Activated CD8-positive, alpha-beta memory T cell treated with anti-CD3 and anti-CD28 coated beads for 24 hours (primary cell): ENCODE data around the gene CLEC16A.
A peak's percentile ranks its signal among the peaks of the same experiment; 100 is the strongest.
"Not testable (repeated sequence)": the region's sequence is repeated elsewhere in the genome, so short reads cannot be mapped to it uniquely, and the experiment has no call there.

Source experiments
- DNase-seq: peaks from one replicate; pipeline ENCODE4 v3.0.0-alpha.2; 2020

CLEC16A gene

DNA sequence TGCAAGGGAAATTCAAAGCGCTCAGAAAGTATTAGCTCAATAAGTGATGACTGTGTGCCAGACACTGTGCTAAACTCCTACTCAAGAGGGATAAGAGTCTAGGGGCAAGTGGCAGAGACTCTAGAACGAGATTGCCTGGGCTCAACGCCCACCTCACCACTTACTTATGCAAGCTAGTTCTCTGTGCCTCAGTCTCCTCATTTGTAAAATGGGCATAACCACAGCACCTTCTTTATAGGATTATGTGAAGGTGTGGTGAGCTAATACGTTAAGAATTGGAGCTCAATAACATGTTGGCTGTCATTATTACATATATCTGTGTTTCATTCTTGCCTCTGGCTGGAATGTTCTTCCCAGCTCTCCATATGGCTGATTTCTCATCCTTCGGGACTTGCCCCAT, 17.5 kb upstream of the CLEC16A start:
- no peak for DNase-seq

DNA sequence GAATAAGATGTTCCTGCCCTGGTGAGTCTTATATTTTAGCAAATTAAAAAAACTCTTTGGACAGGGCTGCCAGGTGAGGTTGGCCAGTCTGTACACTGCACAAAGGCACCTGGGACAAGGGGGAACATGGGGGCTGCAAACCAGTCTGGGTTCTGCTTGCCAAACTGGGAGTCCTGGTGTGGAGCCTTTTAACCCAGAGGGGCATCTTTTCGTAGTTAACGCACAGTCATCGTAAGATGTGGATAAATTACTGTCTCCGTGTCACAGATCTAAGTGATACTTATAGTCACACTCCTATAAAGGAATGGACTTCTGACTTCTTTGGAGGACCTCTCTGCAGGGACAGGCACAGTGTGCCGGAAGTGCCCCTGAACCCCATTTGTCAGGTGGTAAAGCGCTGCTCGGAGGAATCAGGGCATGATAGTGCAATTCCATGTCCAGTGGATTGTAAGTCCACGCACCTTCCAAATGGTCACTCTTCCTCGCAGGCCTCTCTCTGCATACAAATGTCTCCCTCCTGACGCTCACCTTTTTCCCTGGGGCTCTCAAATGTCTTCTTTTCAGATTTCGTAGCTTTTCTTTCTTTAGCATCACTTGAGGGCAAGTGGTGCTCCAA, 16.8 kb upstream of the CLEC16A start:
- DNase-seq, result no peak

DNA sequence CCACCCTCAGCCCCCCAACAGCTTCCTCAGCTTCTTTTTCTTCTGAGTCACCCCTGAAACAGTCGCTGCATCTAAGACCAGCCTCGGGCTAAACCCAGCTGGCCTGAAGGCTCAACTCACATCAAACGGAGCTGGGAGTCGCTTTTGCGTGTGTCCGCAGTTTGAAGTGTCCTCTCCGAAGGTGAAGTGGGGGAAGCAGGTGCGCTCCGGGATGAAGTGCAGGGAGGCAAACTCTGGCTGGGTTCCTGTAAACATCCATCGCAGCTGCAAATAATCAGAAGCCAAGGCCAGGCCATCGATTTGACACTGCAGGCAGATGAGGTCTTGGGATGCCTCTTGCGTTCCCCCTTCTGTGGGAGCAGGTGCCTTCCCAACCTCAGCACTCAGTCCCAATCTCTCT, 15.3 kb upstream of the CLEC16A start:
- DNase-seq, result not testable (repeated sequence)

- DNase-seq, result no peak
These were observed 14.3 kb upstream of the CLEC16A start for GRCh38 chr16:10929853-10930754.

GRCh38 chr16:10930755-10931093, 13.6 kb upstream of the CLEC16A start:
- DNase-seq, result no peak

DNA sequence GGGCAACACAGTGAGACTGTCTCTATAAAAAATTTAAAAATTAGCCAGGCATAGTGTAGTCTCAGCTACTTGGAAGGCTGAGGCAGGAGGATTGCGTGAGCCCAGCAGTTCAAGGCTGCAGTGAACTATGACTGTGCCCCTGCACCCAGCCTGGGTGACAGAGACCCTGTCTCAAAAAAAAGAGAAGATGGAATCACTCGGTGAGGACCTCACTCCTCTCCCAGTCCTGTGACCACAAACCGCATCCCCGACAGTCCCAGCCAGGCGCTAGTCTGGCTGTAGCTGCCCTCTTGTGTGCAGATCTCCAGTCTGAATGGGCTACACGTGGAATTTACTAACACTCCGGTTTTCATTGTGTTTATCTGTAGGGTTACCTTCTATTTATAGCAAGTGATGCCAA, 13.2 kb upstream of the CLEC16A start:
- DNase-seq, result no peak

GRCh38 chr16:10931977-10932632, 12.3 kb upstream of the CLEC16A start:
- no peak for DNase-seq

- no peak for DNase-seq
These were observed 11.2 kb upstream of the CLEC16A start for GRCh38 chr16:10932959-10933710.

GRCh38 chr16:10933865-10934264, 10.5 kb upstream of the CLEC16A start:
- DNase-seq, result no peak

DNA sequence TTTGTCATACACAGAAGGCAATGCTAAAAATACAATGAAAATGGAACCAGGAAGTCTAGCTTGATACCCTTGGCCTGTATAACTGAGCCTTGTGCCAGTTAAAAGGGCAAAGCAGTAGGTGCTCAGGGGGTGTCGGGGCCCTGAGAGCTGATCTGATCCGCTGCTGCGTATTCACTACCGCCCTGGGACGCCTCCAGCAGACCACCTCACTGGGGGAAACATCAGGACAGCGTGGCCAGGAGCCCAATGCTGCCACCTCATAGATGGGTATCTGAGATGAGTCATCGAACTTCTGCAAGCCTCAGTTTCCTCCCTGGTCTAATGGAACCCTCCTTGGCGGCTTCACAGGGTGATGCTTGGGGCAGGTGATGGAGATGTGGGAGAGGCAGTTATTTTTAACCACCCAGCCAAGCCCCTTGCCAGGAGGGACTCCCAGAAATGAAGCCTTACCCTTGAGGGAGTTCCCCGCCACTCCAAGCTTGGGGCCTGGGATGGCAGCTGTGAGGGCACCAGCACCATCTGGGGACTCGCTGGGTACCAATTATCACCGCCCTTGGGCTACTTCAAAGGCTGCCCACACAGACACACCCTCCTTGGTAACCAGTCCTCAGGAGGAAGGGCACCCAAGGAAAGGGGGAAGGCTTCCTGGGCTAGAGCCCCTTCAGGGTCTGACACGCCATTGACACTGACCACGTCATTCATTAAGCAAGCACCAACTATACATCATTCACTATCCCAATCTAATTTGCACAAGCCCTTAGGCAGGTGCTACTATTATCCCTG, 9.8 kb upstream of the CLEC16A start:
- no peak for DNase-seq

- no peak for DNase-seq
These were observed 9.0 kb upstream of the CLEC16A start for GRCh38 chr16:10935226-10935915.

DNA sequence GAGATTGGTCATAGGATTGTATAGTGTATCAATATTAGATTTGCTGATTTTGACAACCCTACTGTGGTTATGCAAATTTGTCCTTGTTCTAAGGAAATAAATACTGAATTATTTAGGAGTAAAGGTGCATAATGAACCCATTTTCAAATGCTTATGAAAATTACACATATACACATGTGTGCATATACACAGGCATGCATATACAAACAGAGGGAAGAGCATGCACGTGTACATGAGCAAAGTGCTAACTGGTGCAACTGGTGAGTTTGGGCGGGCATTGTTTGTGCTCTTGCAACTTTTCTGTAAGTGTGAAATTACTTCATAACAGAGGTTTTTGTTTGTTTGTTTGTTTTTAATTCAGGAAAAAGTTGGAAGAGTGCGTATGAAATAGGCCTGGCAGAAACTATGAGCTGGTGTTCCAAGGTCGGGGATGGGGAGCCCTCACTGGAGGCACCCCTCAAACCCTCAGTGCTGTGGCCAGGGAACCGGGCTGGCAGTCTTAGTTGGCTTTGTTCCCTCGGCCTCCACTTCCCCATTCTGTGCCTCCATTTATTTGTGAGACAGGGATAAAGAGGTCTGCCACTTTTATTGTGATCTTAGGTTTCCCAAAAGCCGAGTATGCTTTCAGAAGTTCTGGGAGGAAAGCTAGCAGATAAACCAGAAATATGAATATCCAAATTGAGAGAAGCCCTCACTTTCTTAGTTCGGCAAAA, 7.9 kb upstream of the CLEC16A start:
- DNase-seq, result no peak

DNA sequence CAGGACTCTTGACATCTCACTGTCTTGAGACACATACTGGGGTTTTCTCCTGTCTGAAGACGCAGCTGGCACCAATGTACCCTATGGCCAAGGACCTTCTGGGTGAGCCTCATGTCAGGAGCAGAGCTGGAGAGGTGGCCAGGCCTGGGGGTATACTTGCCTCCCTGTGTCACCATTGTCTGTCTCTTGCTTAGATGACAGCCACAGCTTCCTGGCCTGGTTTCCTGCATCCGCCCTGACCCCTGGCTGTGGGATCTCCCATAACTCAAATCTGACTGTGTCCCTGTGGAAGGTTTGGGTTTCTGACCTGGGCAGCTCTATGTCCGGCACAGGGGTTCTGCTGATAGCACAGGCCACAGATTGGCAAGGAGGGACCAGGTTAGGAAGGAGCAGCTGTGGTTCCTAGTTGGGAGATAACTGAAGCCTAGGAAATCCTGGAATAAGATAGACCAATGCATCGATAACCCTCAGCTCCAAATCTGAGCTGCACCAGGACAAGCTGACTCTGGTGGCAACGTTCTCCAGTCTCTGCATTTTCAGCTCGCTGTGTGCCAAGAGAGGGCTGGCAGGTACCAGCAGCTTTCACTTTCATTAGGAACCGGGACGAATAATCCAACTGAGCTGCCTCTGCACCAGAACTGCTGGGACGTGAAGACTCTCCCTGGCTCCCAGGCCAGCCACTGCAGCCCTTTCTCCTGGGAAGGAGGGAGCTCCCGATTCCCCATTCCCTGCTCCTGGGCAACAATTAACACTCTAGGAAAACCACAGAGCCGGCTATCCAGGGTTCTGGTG, 7.1 kb upstream of the CLEC16A start:
- DNase-seq, result no peak

GRCh38 chr16:10938321-10938720, 6.0 kb upstream of the CLEC16A start:
- peak; percentile 63 for DNase-seq

GRCh38 chr16:10938796-10939648, 5.3 kb upstream of the CLEC16A start:
- DNase-seq, result no peak

DNA sequence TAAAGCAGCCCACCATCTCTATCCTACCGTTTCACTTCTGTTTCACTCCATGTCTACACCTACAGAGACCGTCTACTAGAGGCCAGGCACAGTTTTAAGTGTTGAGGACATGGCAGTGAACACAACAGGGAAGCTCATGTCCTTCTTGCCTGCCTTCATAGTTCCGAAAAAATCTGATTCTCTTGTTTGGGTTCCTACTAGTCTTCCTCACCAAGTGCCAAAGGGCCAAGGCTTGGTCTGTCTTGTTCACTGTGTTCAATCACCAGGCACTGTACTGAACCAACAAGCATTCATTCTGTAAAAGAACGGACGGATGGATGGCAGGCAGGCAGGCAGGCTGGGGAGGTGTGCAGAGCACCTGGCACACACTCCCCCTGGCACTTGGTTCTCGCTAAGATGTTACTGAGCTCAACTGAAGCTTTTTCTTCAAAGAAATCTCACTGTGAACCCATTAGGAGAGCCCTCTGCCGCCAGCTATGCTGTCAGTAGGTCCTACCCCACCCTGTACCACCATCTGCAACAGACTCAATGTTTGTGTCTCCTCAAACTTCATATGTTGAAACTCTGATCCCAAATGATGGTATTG, 4.6 kb upstream of the CLEC16A start:
- DNase-seq, result no peak

DNA sequence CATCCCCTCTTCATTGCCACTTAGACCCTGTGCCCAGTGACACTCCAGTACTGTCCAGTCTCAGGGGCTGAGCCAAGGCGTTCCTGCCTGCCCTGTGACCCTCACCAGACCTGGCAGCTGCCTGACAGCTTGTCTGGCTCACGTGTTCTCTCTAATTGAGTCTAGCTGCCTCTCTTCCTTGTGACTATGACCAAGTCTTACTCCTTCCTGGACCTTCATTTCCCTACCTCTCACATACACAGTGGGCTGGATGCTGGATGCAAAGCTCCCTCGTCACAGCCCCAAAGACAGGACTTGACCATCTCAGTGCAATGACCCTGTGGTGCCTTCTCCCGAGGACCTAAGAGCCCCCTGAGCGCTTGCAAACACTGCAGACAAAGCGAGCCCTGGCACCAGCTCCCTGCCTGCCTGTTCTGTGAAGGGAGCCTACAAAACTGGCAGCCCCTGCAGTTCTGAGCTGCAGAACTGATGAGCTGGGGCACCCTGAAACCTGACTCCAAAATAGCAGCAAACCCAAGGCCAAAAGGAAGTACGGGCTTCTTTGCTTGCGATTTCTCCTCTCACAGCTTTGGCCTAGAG, 3.8 kb upstream of the CLEC16A start:
- no peak for DNase-seq

DNA sequence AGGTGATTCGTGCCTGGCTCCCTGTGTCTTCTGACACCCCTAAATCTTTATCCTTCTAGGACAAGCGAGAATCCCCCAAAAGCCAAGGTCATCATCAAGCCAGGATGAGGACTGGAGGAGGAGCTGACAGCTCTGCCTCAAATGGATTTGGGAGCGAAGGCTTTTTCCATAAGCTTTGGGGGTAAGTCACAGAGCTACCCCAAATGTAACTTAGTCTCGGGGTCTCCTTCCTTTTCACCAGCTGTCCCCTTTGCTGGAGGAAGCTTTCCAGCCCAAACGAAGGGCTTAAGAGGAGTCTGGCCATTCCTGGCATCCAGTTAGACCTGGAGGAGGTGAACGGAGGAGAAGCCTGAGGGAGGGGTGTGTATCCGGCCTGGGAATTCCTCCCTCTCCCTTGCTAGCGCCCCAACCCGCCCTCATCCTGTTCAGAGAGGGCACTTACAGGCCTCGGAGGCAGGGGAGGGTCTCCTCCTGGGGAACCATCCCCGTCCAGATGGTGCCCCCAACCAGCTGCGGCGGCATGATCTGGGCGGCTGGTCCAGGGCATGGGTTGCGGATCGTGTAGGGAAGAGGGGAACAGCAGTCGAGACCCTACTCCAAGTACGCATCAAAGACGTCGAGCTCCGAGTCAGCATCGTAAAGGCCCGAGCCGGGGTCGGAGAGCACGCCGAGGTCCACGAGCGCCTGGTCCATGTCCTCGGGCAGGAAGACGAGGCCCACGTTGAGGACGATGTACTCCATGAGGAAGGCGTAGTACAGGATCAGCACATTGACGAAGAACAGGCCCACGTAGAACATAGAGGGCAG, 3.0 kb upstream of the CLEC16A start:
- peak; percentile 70 for DNase-seq
